Stimulated activated CD4-positive, alpha-beta T cell treated with anti-CD3 and anti-CD28 coated beads, Interleukin-1b, Interleukin-23, amount 100 ng/mL, for 24 hours (primary cell): Measurements from ENCODE around the gene ALG8.
A peak's percentile ranks its signal among the peaks of the same experiment; 100 is the strongest.
"Not testable (repeated sequence)": the region's sequence is repeated elsewhere in the genome, so short reads cannot be mapped to it uniquely, and the experiment has no call there.

ENCODE experiments used
- DNase-seq, 4 experiments: peaks; one replicate each; pipeline ENCODE4 v3.0.0-alpha.2; 2020; ENCODE audit warnings: low read depth in 4 of 4, low spot score in 1 of 4

ALG8 gene

GRCh38 chr11:78139422-78140391 is at the start of gene ALG8:
Gene ALG8, minus strand, starts transcription at chr11:78139626. Its CDS starts 38 bp downstream, at chr11:78139588.
- DNase-seq = peak; percentile 92 to 96 (median 93)

- peak; percentile 73 to 89 (median 80) for DNase-seq
Measured at GRCh38 chr11:78188286-78189173, 49.1 kb upstream of the ALG8 start, which contains the start of the genes KCTD21 and USP35. Gene KCTD21, minus strand, starts transcription at chr11:78188626. Its CDS starts 14,072 bp downstream, at chr11:78174554. Gene USP35, plus strand, starts transcription at chr11:78188919. Its CDS starts 7,327 bp downstream, at chr11:78196246.

GRCh38 chr11:78187366-78188285 is 48.2 kb upstream of the ALG8 start:
- peak; percentile 50 to 74 (median 57) for DNase-seq

- no peak for DNase-seq
Measured at GRCh38 chr11:78181185-78181584, 41.8 kb upstream of the ALG8 start.

GRCh38 chr11:78180751-78181150 is 41.3 kb upstream of the ALG8 start:
- DNase-seq = no peak

- no peak for DNase-seq
Measured at GRCh38 chr11:78179459-78180071, 40.1 kb upstream of the ALG8 start.

GRCh38 chr11:78177216-78177615 is 37.8 kb upstream of the ALG8 start:
- DNase-seq = no peak

- DNase-seq = no peak
Measured at GRCh38 chr11:78176605-78177141, 37.2 kb upstream of the ALG8 start.

GRCh38 chr11:78175862-78176261 is 36.4 kb upstream of the ALG8 start:
- DNase-seq = not testable (repeated sequence)

- no peak for DNase-seq
Measured at GRCh38 chr11:78171951-78172350, 32.5 kb upstream of the ALG8 start.

GRCh38 chr11:78170874-78171549 is 31.6 kb upstream of the ALG8 start:
- DNase-seq = no peak

- no peak for DNase-seq
Measured at GRCh38 chr11:78170413-78170812, 31.0 kb upstream of the ALG8 start.

- DNase-seq = no peak
Measured at GRCh38 chr11:78168539-78169477, 29.4 kb upstream of the ALG8 start.

- no peak for DNase-seq
Measured at GRCh38 chr11:78166855-78167469, 27.5 kb upstream of the ALG8 start.

- DNase-seq = no peak
Measured at GRCh38 chr11:78164471-78164870, 25.0 kb upstream of the ALG8 start.

- DNase-seq = no peak
Measured at GRCh38 chr11:78163828-78164227, 24.4 kb upstream of the ALG8 start.

- DNase-seq = no peak
Measured at GRCh38 chr11:78161962-78162371, 22.5 kb upstream of the ALG8 start.

GRCh38 chr11:78161346-78161745 is 21.9 kb upstream of the ALG8 start:
- no peak for DNase-seq
